ENCODE results near the gene ABHD18. TPM values are rescaled to one million over a fixed set of nuclear protein-coding genes. Genes with fewer than 3 reads are reported as not detected.
"Not testable (repeated sequence)": the region's sequence is repeated elsewhere in the genome, so short reads cannot be mapped to it uniquely, and the experiment has no call there.

Gene ABHD18
- total RNA-seq, 1 donor: 10.1 TPM

DNA sequence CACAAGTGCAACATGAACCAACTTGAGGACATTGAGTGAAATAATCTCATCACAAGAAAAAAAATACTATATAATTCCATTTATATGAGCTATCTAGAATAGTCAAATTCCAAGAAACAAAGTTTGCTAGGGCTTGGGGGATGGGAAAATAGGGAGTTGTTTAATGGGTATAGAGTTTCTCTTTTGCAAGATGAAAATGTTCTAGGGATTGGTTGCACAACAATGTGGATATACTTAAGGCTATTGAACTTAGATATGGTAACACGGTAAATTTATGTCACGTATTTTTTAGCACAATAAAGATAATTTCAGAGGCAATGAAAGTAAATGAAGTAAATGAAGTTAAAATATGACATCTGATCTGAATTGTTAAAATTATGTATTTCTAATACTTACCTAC lies 8.1 kb upstream of the ABHD18 start:
- H3K4me3 ChIP-seq (ENCODE audit: insufficient read depth, low read length): no peak overlapping the region
- no peaks in the 10 kb centered on the region for H3K36me3 ChIP-seq (ENCODE audit: insufficient read depth, low read length)
- H2AFZ ChIP-seq (ENCODE audit: low read length): no peak overlapping the region
- no peaks in the 10 kb centered on the region for H4K20me1 ChIP-seq (ENCODE audit: insufficient read depth, low read length)
- H3K79me2 ChIP-seq (ENCODE audit: insufficient read depth, low read length): peaks cover 19% of the 10 kb centered on the region
- no peak overlapping the region for H3K4me2 ChIP-seq (ENCODE audit: insufficient read depth, low read length)
- no peaks in the 10 kb centered on the region for H3K27me3 ChIP-seq (ENCODE audit: insufficient read depth, low read length)
- no peak overlapping the region for H3K27ac ChIP-seq (ENCODE audit: low read depth, low read length)
- DNase-seq (ENCODE audit: insufficient read length, low spot score, missing footprints): no peak
- H3K9me3 ChIP-seq (ENCODE audit: low read depth, low read length): no peaks in the 10 kb centered on the region
- TF ChIP-seq, protein P1, sequence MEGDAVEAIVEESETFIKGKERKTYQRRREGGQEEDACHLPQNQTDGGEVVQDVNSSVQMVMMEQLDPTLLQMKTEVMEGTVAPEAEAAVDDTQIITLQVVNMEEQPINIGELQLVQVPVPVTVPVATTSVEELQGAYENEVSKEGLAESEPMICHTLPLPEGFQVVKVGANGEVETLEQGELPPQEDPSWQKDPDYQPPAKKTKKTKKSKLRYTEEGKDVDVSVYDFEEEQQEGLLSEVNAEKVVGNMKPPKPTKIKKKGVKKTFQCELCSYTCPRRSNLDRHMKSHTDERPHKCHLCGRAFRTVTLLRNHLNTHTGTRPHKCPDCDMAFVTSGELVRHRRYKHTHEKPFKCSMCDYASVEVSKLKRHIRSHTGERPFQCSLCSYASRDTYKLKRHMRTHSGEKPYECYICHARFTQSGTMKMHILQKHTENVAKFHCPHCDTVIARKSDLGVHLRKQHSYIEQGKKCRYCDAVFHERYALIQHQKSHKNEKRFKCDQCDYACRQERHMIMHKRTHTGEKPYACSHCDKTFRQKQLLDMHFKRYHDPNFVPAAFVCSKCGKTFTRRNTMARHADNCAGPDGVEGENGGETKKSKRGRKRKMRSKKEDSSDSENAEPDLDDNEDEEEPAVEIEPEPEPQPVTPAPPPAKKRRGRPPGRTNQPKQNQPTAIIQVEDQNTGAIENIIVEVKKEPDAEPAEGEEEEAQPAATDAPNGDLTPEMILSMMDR (IDR thresholded peaks at IDR 0.05; ENCODE audit: extremely low read depth, low read depth, low read length): no peak
- no peaks in the 10 kb centered on the region for H3K4me1 ChIP-seq (ENCODE audit: insufficient read depth, low read length)

- Histone ChIP-seq H3K9me3 (ENCODE audit: low read depth, low read length) (no peaks in the 10 kb centered on the region), H2AFZ (ENCODE audit: low read length) (no peak overlapping the region), H3K27ac (ENCODE audit: low read depth, low read length) (no peak overlapping the region), H4K20me1 (ENCODE audit: insufficient read depth, low read length) (no peaks in the 10 kb centered on the region), H3K79me2 (ENCODE audit: insufficient read depth, low read length) (peaks cover 38% of the 10 kb centered on the region), H3K4me3 (ENCODE audit: insufficient read depth, low read length) (no peak overlapping the region), H3K36me3 (ENCODE audit: insufficient read depth, low read length) (peaks cover 2% of the 10 kb centered on the region), H3K4me2 (ENCODE audit: insufficient read depth, low read length) (no peak overlapping the region), H3K27me3 (ENCODE audit: insufficient read depth, low read length) (no peaks in the 10 kb centered on the region), H3K4me1 (ENCODE audit: insufficient read depth, low read length) (no peaks in the 10 kb centered on the region)
- no peak for DNase-seq (ENCODE audit: insufficient read length, low spot score, missing footprints)
- TF ChIP-seq, protein P1 (IDR thresholded peaks at IDR 0.05; ENCODE audit: extremely low read depth, low read depth, low read length): no peak
Observed at GRCh38 chr4:127959794-127960193, 5.4 kb upstream of the ABHD18 start.

DNA sequence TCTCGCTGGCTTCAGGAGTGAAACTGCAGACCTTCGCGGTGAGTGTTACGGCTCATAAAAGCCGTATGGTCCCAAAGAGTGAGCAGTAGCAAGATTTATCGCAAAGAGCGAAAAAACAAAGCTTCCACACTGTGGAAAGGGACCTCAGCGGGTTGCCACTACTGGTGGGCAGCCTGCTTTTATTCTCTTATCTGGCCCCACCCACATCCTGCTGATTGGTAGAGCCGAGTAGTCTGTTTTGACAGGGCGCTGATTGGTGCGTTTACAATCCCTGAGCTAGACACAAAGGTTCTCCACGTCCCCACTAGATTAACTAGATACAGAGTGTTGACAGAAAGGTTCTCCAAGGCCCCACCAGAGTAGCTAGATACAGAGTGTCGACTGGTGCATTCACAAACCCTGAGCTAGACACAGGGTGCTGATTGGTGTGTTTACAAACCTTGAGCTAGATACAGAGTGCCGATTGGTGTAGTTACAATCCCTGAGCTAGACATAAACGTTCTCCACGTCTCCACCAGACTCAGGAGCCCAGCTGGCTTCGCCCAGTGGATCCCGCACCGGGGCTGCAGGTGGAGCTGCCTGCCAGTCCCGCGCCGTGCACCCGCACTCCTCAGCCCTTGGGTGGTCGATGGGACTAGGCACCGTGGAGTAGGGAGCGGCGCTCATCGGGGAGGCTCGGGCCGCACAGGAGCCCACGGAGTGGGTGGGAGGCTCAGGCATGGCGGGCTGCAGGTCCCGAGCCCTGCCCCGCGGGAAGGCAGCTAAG lies 1.4 kb upstream of the ABHD18 start:
- H3K27me3 ChIP-seq (ENCODE audit: insufficient read depth, low read length); H3K36me3 ChIP-seq (ENCODE audit: insufficient read depth, low read length); H2AFZ ChIP-seq (ENCODE audit: low read length); DNase-seq (ENCODE audit: insufficient read length, low spot score, missing footprints); H4K20me1 ChIP-seq (ENCODE audit: insufficient read depth, low read length); H3K9me3 ChIP-seq (ENCODE audit: low read depth, low read length); H3K27ac ChIP-seq (ENCODE audit: low read depth, low read length); H3K4me1 ChIP-seq (ENCODE audit: insufficient read depth, low read length): not testable (repeated sequence)
- H3K4me3 ChIP-seq (ENCODE audit: insufficient read depth, low read length): peak overlapping the region; percentile 99
- peak overlapping the region; percentile 51 for H3K4me2 ChIP-seq (ENCODE audit: insufficient read depth, low read length)
- peaks cover 55% of the 10 kb centered on the region for H3K79me2 ChIP-seq (ENCODE audit: insufficient read depth, low read length)

DNA sequence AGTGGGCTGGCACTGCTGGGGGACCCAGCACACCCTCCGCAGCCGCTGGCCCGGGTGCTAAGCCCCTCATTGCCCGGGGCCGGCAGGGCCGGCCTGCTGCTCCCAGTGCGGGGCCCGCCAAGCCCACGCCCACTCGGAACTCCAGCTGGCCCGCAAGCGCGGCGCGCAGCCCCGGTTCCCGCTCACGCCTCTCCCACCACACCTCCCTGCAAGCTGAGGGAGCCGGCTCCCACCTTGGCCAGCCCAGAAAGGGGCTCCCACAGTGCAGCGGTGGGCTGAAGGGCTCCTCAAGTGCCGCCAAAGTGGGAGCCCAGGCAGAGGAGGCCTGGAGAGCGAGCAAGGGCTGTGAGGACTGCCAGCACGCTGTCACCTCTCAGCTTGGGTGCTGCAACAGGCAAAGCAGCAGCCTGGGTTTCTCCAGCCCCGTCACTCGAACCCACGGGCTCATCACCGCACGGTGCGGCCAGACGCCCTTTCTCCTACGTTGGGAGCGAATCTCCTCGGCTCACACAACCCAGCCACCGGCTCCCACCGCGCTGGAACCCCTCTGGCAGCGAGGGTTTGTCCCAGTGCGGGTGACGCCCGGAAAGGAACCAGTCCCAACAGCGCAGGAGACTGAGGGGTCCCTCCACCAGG lies 662 bp upstream of the ABHD18 start:
- DNase-seq (ENCODE audit: insufficient read length, low spot score, missing footprints): peak; percentile 71
- Histone ChIP-seq H3K79me2 (ENCODE audit: insufficient read depth, low read length) (peaks cover 59% of the 10 kb centered on the region), H3K4me3 (ENCODE audit: insufficient read depth, low read length) (peak overlapping the region; percentile 99)

DNA sequence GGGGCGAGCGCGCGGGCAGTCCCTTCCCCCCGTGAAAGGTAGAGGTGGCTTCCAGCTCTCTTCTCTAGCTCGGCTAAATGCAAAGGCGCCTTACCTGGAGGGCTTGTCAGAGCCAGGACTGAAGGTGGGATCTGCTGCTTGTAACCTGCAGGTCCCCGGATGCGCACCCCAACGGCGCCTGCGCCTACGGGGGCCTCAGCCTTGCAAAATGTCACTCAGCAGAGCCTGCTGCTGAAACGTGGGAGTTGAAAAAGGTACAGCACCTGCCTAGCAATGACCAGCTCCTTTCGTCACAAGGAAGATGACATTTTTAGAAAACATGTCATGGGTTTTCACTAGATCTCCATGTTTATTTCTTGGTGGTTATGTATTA lies 583 bp downstream of the ABHD18 start:
- peaks cover 7% of the 10 kb centered on the region for H3K4me1 ChIP-seq (ENCODE audit: insufficient read depth, low read length)
- peak overlapping the region; percentile 99 for H3K4me3 ChIP-seq (ENCODE audit: insufficient read depth, low read length)
- peak overlapping the region; percentile 85 for H3K4me2 ChIP-seq (ENCODE audit: insufficient read depth, low read length)
- H3K27ac ChIP-seq (ENCODE audit: low read depth, low read length): peak overlapping the region; percentile 89
- peaks cover 2% of the 10 kb centered on the region for H3K36me3 ChIP-seq (ENCODE audit: insufficient read depth, low read length)
- peaks cover 65% of the 10 kb centered on the region for H3K79me2 ChIP-seq (ENCODE audit: insufficient read depth, low read length)
- no peaks in the 10 kb centered on the region for H3K27me3 ChIP-seq (ENCODE audit: insufficient read depth, low read length)
- peak overlapping the region; percentile 100 for H2AFZ ChIP-seq (ENCODE audit: low read length)
- no peaks in the 10 kb centered on the region for H3K9me3 ChIP-seq (ENCODE audit: low read depth, low read length)
- H4K20me1 ChIP-seq (ENCODE audit: insufficient read depth, low read length): no peaks in the 10 kb centered on the region
- TF ChIP-seq, protein P1 (IDR thresholded peaks at IDR 0.05; ENCODE audit: extremely low read depth, low read depth, low read length): no peak
- peak; percentile 63 for DNase-seq (ENCODE audit: insufficient read length, low spot score, missing footprints)

More for the DNA sequence above, 662 bp upstream of the ABHD18 start:
- Histone ChIP-seq H3K27ac (ENCODE audit: low read depth, low read length) (peak overlapping the region; percentile 89), H2AFZ (ENCODE audit: low read length) (peak overlapping the region; percentile 100), H3K4me2 (ENCODE audit: insufficient read depth, low read length) (peak overlapping the region; percentile 85)
- H4K20me1 ChIP-seq (ENCODE audit: insufficient read depth, low read length); H3K9me3 ChIP-seq (ENCODE audit: low read depth, low read length); H3K4me1 ChIP-seq (ENCODE audit: insufficient read depth, low read length); H3K27me3 ChIP-seq (ENCODE audit: insufficient read depth, low read length); H3K36me3 ChIP-seq (ENCODE audit: insufficient read depth, low read length): not testable (repeated sequence)
